HG03064 (cell line): Measurements from ENCODE around the gene CCDC154.
"Not testable (repeated sequence)": the region's sequence is repeated elsewhere in the genome, so short reads cannot be mapped to it uniquely, and the experiment has no call there.

Source experiments
- ATAC-seq: cut with Tn5 transposase; IDR thresholded peaks from one replicate; pipeline ENCODE4 v1.9.1; 2021; ENCODE audit warnings: low read depth; ENCODE audit not compliant: unreplicated experiment

The CCDC154 gene

GRCh38 chr16:1455190-1456171 lies 11.1 kb upstream of the CCDC154 start:
- no peak for ATAC-seq

GRCh38 chr16:1454561-1454960 lies 10.2 kb upstream of the CCDC154 start:
- ATAC-seq: no peak

- ATAC-seq: no peak
Measured at GRCh38 chr16:1453316-1453715, 9.0 kb upstream of the CCDC154 start.

GRCh38 chr16:1452530-1452929 lies 8.2 kb upstream of the CCDC154 start:
- no peak for ATAC-seq

- ATAC-seq: no peak
Measured at GRCh38 chr16:1451702-1452392, 7.5 kb upstream of the CCDC154 start.

GRCh38 chr16:1450841-1451240 lies 6.5 kb upstream of the CCDC154 start:
- no peak for ATAC-seq

GRCh38 chr16:1450218-1450617 lies 5.9 kb upstream of the CCDC154 start:
- ATAC-seq: no peak

- ATAC-seq: no peak
Measured at GRCh38 chr16:1449201-1449788, 4.9 kb upstream of the CCDC154 start.

- no peak for ATAC-seq
Measured at GRCh38 chr16:1448536-1449116, 4.3 kb upstream of the CCDC154 start.

GRCh38 chr16:1447965-1448364 lies 3.6 kb upstream of the CCDC154 start:
- no peak for ATAC-seq

- no peak for ATAC-seq
Measured at GRCh38 chr16:1446296-1447080, 2.1 kb upstream of the CCDC154 start.

- no peak for ATAC-seq
Measured at GRCh38 chr16:1445518-1446203, 1.3 kb upstream of the CCDC154 start.

- ATAC-seq: no peak
Measured at GRCh38 chr16:1444730-1445517, 568 bp upstream of the CCDC154 start.

- ATAC-seq: no peak
Measured at GRCh38 chr16:1443403-1443973, 868 bp downstream of the CCDC154 start.

GRCh38 chr16:1442697-1443096 lies 1.7 kb downstream of the CCDC154 start:
- ATAC-seq: no peak

GRCh38 chr16:1441391-1441829 lies 2.9 kb downstream of the CCDC154 start:
- no peak for ATAC-seq

GRCh38 chr16:1439699-1440074 lies 4.7 kb downstream of the CCDC154 start:
- not testable (repeated sequence) for ATAC-seq

GRCh38 chr16:1439058-1439698 lies 5.2 kb downstream of the CCDC154 start:
- ATAC-seq: no peak
